Lower leg skin (tissue), 3 donors: ENCODE measurements around the gene GPR3.

Source experiments
- CTCF ChIP-seq, 3 donors: fragments of 450-650 bp; IDR thresholded peaks; one replicate each; pipeline ENCODE4 v1.5.1; 2016; ENCODE audit warnings: antibody characterized with exemption in 3 of 3, mild to moderate bottlenecking in 3 of 3, moderate library complexity in 2 of 3
- POLR2A ChIP-seq, 2 donors: fragments of 450-650 bp; IDR thresholded peaks; one replicate each; pipeline ENCODE4 v1.6.1; 2016 to 2017; ENCODE audit warnings: antibody characterized with exemption in 2 of 2, mild to moderate bottlenecking in 1 of 2, moderate library complexity in 1 of 2

- no peak for TF ChIP-seq POLR2A (IDR thresholded peaks at IDR 0.05)
- TF ChIP-seq CTCF (IDR thresholded peaks at IDR 0.05), result peak in 1 of 3 donors; percentile 65
These were observed at the start of gene GPR3 for GRCh38 chr1:27392096-27392777.
